Heart left ventricle (tissue), 16 donors: ENCODE measurements around the gene MKKS. TPM values are rescaled to one million over a fixed set of nuclear protein-coding genes. Genes with fewer than 3 reads are reported as not detected.

ENCODE experiments used
- ATAC-seq, 4 donors: fragments of 200-7000 bp; cut with Tn5 transposase; one replicate each; pipeline ENCODE4 v1.9.1; 2020 to 2022; ENCODE audit warnings: moderate library complexity in 4 of 4, mild to moderate bottlenecking in 3 of 4, moderate number of reproducible peaks in 1 of 4
- DNase-seq, 5 donors: peaks; one replicate each; pipeline ENCODE4 v3.0.0-alpha.2; 2020
- H3K27ac ChIP-seq, 12 donors: fragments of 200-600 bp; sonication (generic) in 4 of 12; one replicate each; pipeline versions ENCODE4 v1.5.0 to v1.8.0; 2016 to 2022; ENCODE audit warnings: mild to moderate bottlenecking in 2 of 12
- H3K27me3 ChIP-seq, 9 donors: fragments of 200-600 bp; sonication (generic) in 2 of 9; one replicate each; pipeline versions ENCODE4 v1.5.1 to v1.8.0; 2016 to 2022; ENCODE audit warnings: mild to moderate bottlenecking in 3 of 9
- H3K36me3 ChIP-seq, 9 donors: fragments of 200-600 bp; sonication (generic) in 2 of 9; one replicate each; pipeline versions ENCODE4 v1.5.0 to v1.8.0; 2018 to 2022; ENCODE audit warnings: mild to moderate bottlenecking in 2 of 9
- H3K4me1 ChIP-seq, 12 donors: fragments of 200-600 bp; sonication (generic) in 4 of 12; one replicate each; pipeline versions ENCODE4 v1.5.0 to v1.8.0; 2016 to 2022; ENCODE audit warnings: mild to moderate bottlenecking in 3 of 12
- H3K4me3 ChIP-seq, 12 donors: fragments of 200-600 bp; sonication (generic) in 4 of 12; one replicate each; pipeline versions ENCODE4 v1.5.0 to v1.8.0; 2017 to 2022; ENCODE audit warnings: mild to moderate bottlenecking in 9 of 12, moderate library complexity in 4 of 12
- H3K9me3 ChIP-seq, 12 donors: fragments of 200-600 bp; sonication (generic) in 4 of 12; one replicate each; pipeline versions ENCODE4 v1.5.0 to v1.8.0; 2016 to 2022; ENCODE audit warnings: mild to moderate bottlenecking in 1 of 12
- CTCF ChIP-seq, 12 donors: fragments of 200-600 bp; sonication (generic) in 4 of 12; IDR thresholded peaks; one replicate each; pipeline versions ENCODE4 v1.5.0 to v1.8.0; 2018 to 2022; ENCODE audit warnings: antibody characterized with exemption in 12 of 12, mild to moderate bottlenecking in 5 of 12
- POLR2A ChIP-seq, 2 donors: fragments of 450-650 bp; IDR thresholded peaks; one replicate each; pipeline ENCODE4 v1.6.1; 2017; ENCODE audit warnings: antibody characterized with exemption in 2 of 2, mild to moderate bottlenecking in 2 of 2, moderate library complexity in 2 of 2
- WGBS, 4 donors: extraction: QIAGEN DNeasy Blood & Tissue Kit in 2 of 4; methylation state at CpG; one replicate each; pipeline versions ENCODE4 v1.1.5 to v1.1.7; 2013 to 2018; 5-methylcytosine and 5-hydroxymethylcytosine counted together
- intact Hi-C, 10 donors: fragments of 100-400 bp; cut with DNase I; formaldehyde crosslinking; loops; one replicate each; pipeline versions ENCODE4 v1.11.1 to v1.14.2; 2022
- long read RNA-seq, 3 donors: library from polyadenylated mRNA; unstranded; transcript quantifications; one replicate each; pipeline ENCODE4 v2.0.0, GENCODE V29; 2020 to 2021
- polyA plus RNA-seq, 2 donors: library from polyadenylated mRNA; stranded (reverse); fragments of 200-250 nt; gene quantifications; one replicate each; pipeline ENCODE4 v1.2.3, GENCODE V29; 2013
- total RNA-seq, 9 donors: library from RNA; depleted of rRNA in 2 of 9; stranded (reverse); fragments of >200 nt in 2 of 9; fragmentation: NEBNext Ultra II Directional in 3 of 9; extraction: Animal tissue kit (Norgen Biotek cat#: 25700) in 3 of 9; gene quantifications; one replicate each; pipeline versions ENCODE4 v1.1.0 to v1.2.4, GENCODE V29; 2016 to 2023
- donor health status: ischemic (EF 13 %, LVEDD 7.1; RV severe dilation, severe dysfunction).
- donor health status: healthy with polysubstance abuse.
- donor health status: DM: no; HTN: yes; CAD: no.
- donor health status: DM: no; HTN: no; CAD: no.
- donor health status: ischemic (EF 25% LVEDD 6.9; RV normal size, moderate dysfunction).
- donor health status: ischemic (EF 25% LVEDD 5.7; RV mildly dilated, moderate dysfunction).
- donor health status: healthy.
- donor health status: DM: yes; HTN: yes; CAD: no.
- donor health status: ischemic (EF 35%, LVEDD 5.7; RV mildly dilated, moderate dysfunction).
- donor health status: nonischemic (EF 11% LVEDD 7.7; RV severe dilation, severe dysfunction).
- donor health status: DM: yes; HTN: yes; CAD: no.
- donor health status: PGD.
- donor health status: ischemic (EF 29% LVEDD 5.4; RV normal size, mild dysfunction).
- donor health status: nonischemic (EF 23%, LVEDD 6.1; RV moderate dilation, normal function).

The MKKS gene
- total RNA-seq (10 to 100 TPM; 12.5 to 23.2 (median 19.0) TPM), polyA plus RNA-seq (10 to 100 TPM; 12.0 to 30.1 TPM)
- long read RNA-seq, donor 1, full-length matches to known transcripts, result 55 of 103 reads
- long read RNA-seq, donor 1, partial matches to known transcripts, result 41 of 103 reads
- long read RNA-seq, donor 1, other reads (novel, unspliced or antisense), result 7 of 103 reads
- long read RNA-seq, donor 2, full-length matches to known transcripts, result 298 of 353 reads
- long read RNA-seq, donor 2, partial matches to known transcripts, result 33 of 353 reads
- long read RNA-seq, donor 2, other reads (novel, unspliced or antisense), result 22 of 353 reads
- long read RNA-seq, donor 3, full-length matches to known transcripts, result 45 of 74 reads
- long read RNA-seq, donor 3, partial matches to known transcripts, result 23 of 74 reads
- long read RNA-seq, donor 3, other reads (novel, unspliced or antisense), result 6 of 74 reads

- intact Hi-C loops, result loop anchor here in 2 of 10 donors (2.0 kb wide), 1 partner anchor 33 kb away; no protein-coding TSS in a partner anchor
These were observed at the start of gene MKKS for GRCh38 chr20:10433623-10434466. TSS of gene MKKS (minus strand) at chr20:10434222. CDS start at chr20:10413514, 20,708 bp downstream.

GRCh38 chr20:10483691-10484090 is 49.7 kb upstream of the MKKS start:
- H3K9me3 ChIP-seq, result peaks cover 0 to 3% (median 0%) of the 10 kb centered on the region in 12 donors
- ATAC-seq (no peak), DNase-seq (no peak)
- peaks cover 0 to 13% (median 0%) of the 10 kb centered on the region in 12 donors for H3K4me1 ChIP-seq
- no peaks in the 10 kb centered on the region for H3K36me3 ChIP-seq
- H3K27ac ChIP-seq, result no peak overlapping the region
- no peaks in the 10 kb centered on the region for H3K27me3 ChIP-seq
- TF ChIP-seq CTCF (IDR thresholded peaks at IDR 0.05) (no peak), POLR2A (IDR thresholded peaks at IDR 0.05) (no peak)
- 83 to 90% (median 88%) methylated on average over 2 of the region's 2 CpGs for WGBS, 4 donors
- H3K4me3 ChIP-seq, result no peak overlapping the region
- intact Hi-C loops, result no loop called here

More at GRCh38 chr20:10433623-10434466, at the start of gene MKKS:
- Histone ChIP-seq H3K4me3 (peak within 1 kb of the TSS; percentile 47 to 97 (median 82)), H3K9me3 (no peaks in the 10 kb centered on the region), H3K36me3 (no peaks in the 10 kb centered on the region), H3K27me3 (no peaks in the 10 kb centered on the region), H3K27ac (peak within 1 kb of the TSS; percentile 89 to 98 (median 92)), H3K4me1 (peaks cover 6 to 51% (median 34%) of the 10 kb centered on the region in 12 donors)
- peak; percentile 92 to 96 (median 95) for DNase-seq
- WGBS, 4 donors, result 0 to 1% (median 0%) methylated on average over 28 to 73 of the region's 73 CpGs
- peak; percentile 83 to 90 (median 87) for ATAC-seq
- TF ChIP-seq CTCF (IDR thresholded peaks at IDR 0.05) (peak in 2 of 12 donors; percentile 9 to 16), POLR2A (IDR thresholded peaks at IDR 0.05) (peak in 1 of 2 donors; percentile 44)

GRCh38 chr20:10481676-10482075 is 47.7 kb upstream of the MKKS start:
- WGBS, 4 donors, result 69 to 93% (median 75%) methylated on average over 5 of the region's 5 CpGs
- H3K9me3 ChIP-seq, result no peaks in the 10 kb centered on the region
- DNase-seq (no peak), ATAC-seq (no peak)
- peaks cover 0 to 2% (median 0%) of the 10 kb centered on the region in 12 donors for H3K4me1 ChIP-seq
- H3K4me3 ChIP-seq, result no peak overlapping the region
- no peaks in the 10 kb centered on the region for H3K27me3 ChIP-seq
- intact Hi-C loops, result no loop called here
- H3K36me3 ChIP-seq, result no peaks in the 10 kb centered on the region
- H3K27ac ChIP-seq, result no peak overlapping the region
- TF ChIP-seq CTCF (IDR thresholded peaks at IDR 0.05) (no peak), POLR2A (IDR thresholded peaks at IDR 0.05) (no peak)
